ENCODE measurements around the gene ANKRD44.

GRCh38 chr2:197079832-197080555 is 230.6 kb downstream of the ANKRD44 start:
- no peak for TF ChIP-seq CTCF (IDR thresholded peaks at IDR 0.05 in 4 of 5, conservative IDR thresholded peaks at IDR 0.05 in 1 of 5)
- TF ChIP-seq POLR2A (IDR thresholded peaks at IDR 0.05): no peak

All from gastrocnemius medialis (tissue), 4 donors.